Ovary (tissue), 9 donors: ENCODE measurements around the gene NELL2. TPM values are rescaled to one million over a fixed set of nuclear protein-coding genes. Genes with fewer than 3 reads are reported as not detected.

Experiments used
- DNase-seq, 5 donors: peaks; one replicate each; pipeline ENCODE4 v3.0.0-alpha.2; 2019 to 2020
- H3K27ac ChIP-seq, 2 donors: fragments of 200-600 bp; one replicate each; pipeline versions ENCODE4 v1.5.1 to v1.8.0; 2019 to 2022
- H3K27me3 ChIP-seq: fragments of 200-600 bp; one replicate; pipeline ENCODE4 v1.8.0; 2022
- H3K36me3 ChIP-seq: fragments of 200-600 bp; sonication (generic); one replicate; pipeline ENCODE4 v1.5.1; 2019
- H3K4me1 ChIP-seq: one replicate; pipeline ENCODE4 v1.8.1; 2013; ENCODE audit warnings: mild to moderate bottlenecking, moderate library complexity; ENCODE audit not compliant: insufficient read depth
- H3K4me3 ChIP-seq: fragments of 200-600 bp; sonication (generic); one replicate; pipeline ENCODE4 v1.5.1; 2017
- H3K9me3 ChIP-seq, 2 donors: fragments of 200-600 bp in 1 of 2; sonication (generic) in 1 of 2; one replicate each; pipeline versions ENCODE4 v1.5.1 to v1.8.1; 2013 to 2019; ENCODE audit warnings: mild to moderate bottlenecking in 1 of 2, moderate library complexity in 1 of 2
- CTCF ChIP-seq, 3 donors: fragments of 450-650 bp in 2 of 3; fragments of 200-600 bp in 1 of 3; IDR thresholded peaks; one replicate each; pipeline versions ENCODE4 v1.5.1 to v1.8.0; 2016 to 2022; ENCODE audit warnings: antibody characterized with exemption in 3 of 3, mild to moderate bottlenecking in 1 of 3
- EP300 ChIP-seq: sonication (generic); formaldehyde crosslinking; IDR thresholded peaks from one replicate; pipeline ENCODE4 v1.6.1; 2017; ENCODE audit warnings: antibody characterized with exemption
- POLR2A ChIP-seq: fragments of 450-650 bp; IDR thresholded peaks from one replicate; pipeline ENCODE4 v1.6.1; 2017; ENCODE audit warnings: antibody characterized with exemption, mild to moderate bottlenecking, moderate library complexity
- whole genome bisulfite sequencing, 3 donors: extraction: QIAGEN DNeasy Blood & Tissue Kit in 1 of 3; methylation state at CpG; one replicate each; pipeline versions ENCODE4 v1.1.5 to v1.1.7; 2013 to 2017; 5-methylcytosine and 5-hydroxymethylcytosine counted together
- intact Hi-C, 4 donors: fragments of 100-400 bp; cut with DNase I; formaldehyde crosslinking; loops; one replicate each; pipeline versions ENCODE4 v1.11.0 to v1.15.1; 2022 to 2023
- polyA plus RNA-seq, 2 donors: library from polyadenylated mRNA; stranded (reverse); fragments of 200-250 nt in 1 of 2; fragments of 350-450 nt in 1 of 2; fragmentation: Illumina TruSeq in 1 of 2; extraction: RNeasy Lipid Tissue Mini Kit (QIAGEN cat#74804) in 1 of 2; gene quantifications; one replicate each; pipeline ENCODE4 v1.2.3, GENCODE V29; 2013 to 2014
- total RNA-seq, 7 donors: library from RNA; depleted of rRNA in 2 of 7; stranded (reverse); fragments of >200 nt in 2 of 7; fragmentation: NEBNext Ultra II Directional in 3 of 7; extraction: Animal tissue kit (Norgen Biotek cat#: 25700) in 3 of 7; gene quantifications; one replicate each; pipeline versions ENCODE4 v1.1.0 to v1.2.4, GENCODE V29; 2016 to 2023
- donor health status: DM: no; HTN: no; CAD: no; lungs with moderate emphysema.
- donor health status: DM: no; HTN: no; CAD: no.
- donor health status: Bipolar disorder and iron deficiency.
- donor health status: DM: yes; HTN: yes; CAD: no.
- donor health status: DM: no; HTN: no; CAD: no.
- donor health status: DM: yes; HTN: yes; CAD: no.

Gene NELL2
- total and polyA plus RNA-seq, 9 donors, result 0.15 to 114 (median 1.7) TPM

DNA sequence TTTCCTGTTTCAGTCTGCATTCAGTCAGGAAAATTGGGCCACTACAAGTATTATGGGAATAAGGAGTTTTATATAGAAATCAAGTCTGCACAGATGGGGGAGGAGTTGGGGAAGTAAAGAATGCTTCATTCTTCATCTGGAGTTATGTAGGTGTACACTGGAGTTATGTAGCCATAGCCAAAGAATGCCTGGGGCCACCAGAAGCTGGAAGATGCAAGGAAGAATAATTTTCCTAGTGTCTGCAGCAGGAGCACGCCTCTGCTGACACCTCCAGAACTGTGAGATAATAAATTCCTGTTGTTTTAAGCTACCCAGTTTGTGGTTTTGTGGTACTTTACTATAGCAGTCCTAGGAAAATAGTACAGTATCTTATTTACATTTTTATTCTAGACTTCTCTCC lies 333.4 kb downstream of the NELL2 start:
- Histone ChIP-seq H3K27me3 (no peaks in the 10 kb centered on the region), H3K4me1 (no peaks in the 10 kb centered on the region), H3K9me3 (no peaks in the 10 kb centered on the region), H3K4me3 (no peak overlapping the region), H3K27ac (no peak overlapping the region), H3K36me3 (no peaks in the 10 kb centered on the region)
- intact Hi-C loops, result no loop called here
- no peak for DNase-seq
- TF ChIP-seq CTCF (IDR thresholded peaks at IDR 0.05) (no peak), EP300 (no peak), POLR2A (no peak)
- WGBS, 3 donors, result 69 to 77% (median 70%) methylated on average over 1 of the region's 1 CpG

GRCh38 chr12:44537354-44537753 lies 338.8 kb downstream of the NELL2 start:
- intact Hi-C loops, result no loop called here

DNA sequence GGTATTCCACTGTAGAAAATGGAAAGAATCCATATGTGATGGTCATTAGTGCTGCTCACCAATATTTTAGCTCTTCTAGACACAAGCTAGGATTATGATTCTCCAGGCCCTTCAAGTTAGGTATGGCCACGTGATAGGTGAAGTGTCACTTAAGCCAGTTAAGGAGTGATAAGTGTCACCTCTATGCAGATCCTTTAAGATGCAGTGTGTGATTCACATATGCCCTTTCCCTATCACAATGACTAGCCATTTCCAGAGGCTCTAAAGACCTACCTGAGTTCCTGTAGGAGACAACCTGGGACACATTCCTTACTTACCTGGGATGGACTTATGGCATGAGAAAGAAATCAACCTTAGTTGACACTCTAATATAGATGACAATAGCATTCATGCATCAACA lies 343.2 kb downstream of the NELL2 start:
- H3K4me1 ChIP-seq, result no peaks in the 10 kb centered on the region
- 68 to 80% (median 72%) methylated on average over 1 of the region's 1 CpG for WGBS, 3 donors
- H3K27me3 ChIP-seq, result no peaks in the 10 kb centered on the region
- no peak overlapping the region for H3K4me3 ChIP-seq
- no peak overlapping the region for H3K27ac ChIP-seq
- no peaks in the 10 kb centered on the region for H3K9me3 ChIP-seq
- DNase-seq, result no peak
- intact Hi-C loops, result no loop called here
- TF ChIP-seq CTCF (IDR thresholded peaks at IDR 0.05), result no peak
- TF ChIP-seq POLR2A, result no peak
- TF ChIP-seq EP300, result no peak
- no peaks in the 10 kb centered on the region for H3K36me3 ChIP-seq

More at GRCh38 chr12:44537354-44537753, 338.8 kb downstream of the NELL2 start:
- Histone ChIP-seq H3K4me3 (no peak overlapping the region), H3K27ac (no peak overlapping the region), H3K27me3 (no peaks in the 10 kb centered on the region), H3K36me3 (no peaks in the 10 kb centered on the region), H3K9me3 (no peaks in the 10 kb centered on the region), H3K4me1 (no peaks in the 10 kb centered on the region)
- TF ChIP-seq CTCF (IDR thresholded peaks at IDR 0.05) (no peak), EP300 (no peak), POLR2A (no peak)
- DNase-seq, result no peak

DNA sequence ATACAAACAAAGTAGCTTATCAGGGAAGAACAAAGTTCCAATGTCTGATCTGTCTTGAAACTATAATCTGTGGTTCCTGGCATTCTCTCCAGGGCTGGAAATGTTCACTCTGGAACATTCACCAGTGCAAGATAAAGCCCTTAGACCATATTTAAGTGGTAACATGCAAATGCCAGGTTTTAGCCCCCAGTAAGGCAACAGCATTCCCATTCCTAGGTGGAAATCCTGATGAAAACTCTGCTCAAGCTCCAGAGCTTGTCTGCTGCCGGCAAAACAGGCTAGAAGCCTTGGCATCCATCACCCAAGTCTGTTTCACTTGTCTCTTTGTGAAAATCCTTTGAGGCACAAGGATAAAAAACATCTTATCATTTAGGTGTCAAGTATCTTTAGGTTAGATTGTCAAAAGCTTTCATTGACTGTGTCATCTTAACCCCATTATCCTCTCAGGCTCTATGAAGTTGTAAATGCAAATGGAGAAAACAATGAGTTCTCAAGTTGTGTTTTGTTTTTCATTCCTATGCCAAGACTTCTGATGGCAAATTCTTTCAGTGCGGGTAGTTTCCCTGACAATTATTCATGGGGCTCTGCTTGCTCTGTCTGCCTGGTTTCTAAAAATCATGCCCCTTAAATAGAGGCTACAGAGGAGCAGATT lies 344.7 kb downstream of the NELL2 start:
- no peak for DNase-seq
- 31 to 48% (median 45%) methylated on average over 2 of the region's 2 CpGs for WGBS, 3 donors
- no peaks in the 10 kb centered on the region for H3K36me3 ChIP-seq
- H3K9me3 ChIP-seq, result no peaks in the 10 kb centered on the region
- H3K27me3 ChIP-seq, result no peaks in the 10 kb centered on the region
- intact Hi-C loops, result no loop called here
- H3K27ac ChIP-seq, result no peak overlapping the region
- H3K4me1 ChIP-seq, result no peaks in the 10 kb centered on the region
- no peak overlapping the region for H3K4me3 ChIP-seq
- TF ChIP-seq EP300 (no peak), CTCF (IDR thresholded peaks at IDR 0.05) (no peak), POLR2A (no peak)
